OCI-LY1 (cell line): ENCODE measurements around the gene DDOST.

Source experiments
- CTCF ChIP-seq: fragments of 200-600 bp; sonication (generic), shearing (Covaris generic); IDR thresholded peaks from 2 replicates; pipeline ENCODE4 v1.5.1; 2017; ENCODE audit warnings: mild to moderate bottlenecking, antibody characterized with exemption, low read length, moderate library complexity, mixed read lengths
- EZH2 ChIP-seq: fragments of 200-600 bp; sonication (generic), shearing (Covaris generic); IDR thresholded peaks from 2 replicates; pipeline ENCODE4 v1.8.0; 2017; ENCODE audit warnings: borderline replicate concordance, mixed run types, mild to moderate bottlenecking, antibody characterized with exemption, low read length, moderate library complexity, mixed read lengths

- TF ChIP-seq CTCF (no peak), EZH2 (no peak)
Measured at GRCh38 chr1:20636785-20637347, 24.3 kb downstream of the DDOST start.
